ENCODE measurements around the gene NAPG.
"Not testable (repeated sequence)": the region's sequence is repeated elsewhere in the genome, so short reads cannot be mapped to it uniquely, and the experiment has no call there.

The NAPG gene

DNA sequence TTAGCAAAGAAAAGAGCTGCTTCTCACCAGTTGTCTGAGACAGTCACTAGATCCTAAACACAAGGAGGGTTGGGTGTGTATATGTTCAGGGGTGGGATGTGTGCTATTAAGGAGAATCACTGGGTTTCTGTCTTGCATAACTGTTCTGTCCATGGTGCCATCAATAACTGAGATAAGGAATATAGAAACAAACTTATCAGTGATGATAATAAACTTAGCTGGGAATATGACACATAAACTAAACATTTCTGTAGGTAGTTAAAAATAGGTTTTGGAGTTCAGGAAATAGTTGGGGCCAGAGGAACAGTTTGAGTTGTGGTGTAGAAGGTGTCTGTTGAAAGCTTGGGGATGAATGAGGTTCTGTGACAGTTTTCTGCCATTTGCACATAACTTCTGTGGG is 17.4 kb downstream of the NAPG start:
- no peak overlapping the region for H3K4me3 ChIP-seq (ENCODE audit: low read depth, low read length)
- peak; percentile 21 for DNase-seq (ENCODE audit: low read depth)
- TF ChIP-seq, protein P1, sequence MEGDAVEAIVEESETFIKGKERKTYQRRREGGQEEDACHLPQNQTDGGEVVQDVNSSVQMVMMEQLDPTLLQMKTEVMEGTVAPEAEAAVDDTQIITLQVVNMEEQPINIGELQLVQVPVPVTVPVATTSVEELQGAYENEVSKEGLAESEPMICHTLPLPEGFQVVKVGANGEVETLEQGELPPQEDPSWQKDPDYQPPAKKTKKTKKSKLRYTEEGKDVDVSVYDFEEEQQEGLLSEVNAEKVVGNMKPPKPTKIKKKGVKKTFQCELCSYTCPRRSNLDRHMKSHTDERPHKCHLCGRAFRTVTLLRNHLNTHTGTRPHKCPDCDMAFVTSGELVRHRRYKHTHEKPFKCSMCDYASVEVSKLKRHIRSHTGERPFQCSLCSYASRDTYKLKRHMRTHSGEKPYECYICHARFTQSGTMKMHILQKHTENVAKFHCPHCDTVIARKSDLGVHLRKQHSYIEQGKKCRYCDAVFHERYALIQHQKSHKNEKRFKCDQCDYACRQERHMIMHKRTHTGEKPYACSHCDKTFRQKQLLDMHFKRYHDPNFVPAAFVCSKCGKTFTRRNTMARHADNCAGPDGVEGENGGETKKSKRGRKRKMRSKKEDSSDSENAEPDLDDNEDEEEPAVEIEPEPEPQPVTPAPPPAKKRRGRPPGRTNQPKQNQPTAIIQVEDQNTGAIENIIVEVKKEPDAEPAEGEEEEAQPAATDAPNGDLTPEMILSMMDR (conservative IDR thresholded peaks at IDR 0.05; ENCODE audit: low read depth, low read length) = no peak

DNA sequence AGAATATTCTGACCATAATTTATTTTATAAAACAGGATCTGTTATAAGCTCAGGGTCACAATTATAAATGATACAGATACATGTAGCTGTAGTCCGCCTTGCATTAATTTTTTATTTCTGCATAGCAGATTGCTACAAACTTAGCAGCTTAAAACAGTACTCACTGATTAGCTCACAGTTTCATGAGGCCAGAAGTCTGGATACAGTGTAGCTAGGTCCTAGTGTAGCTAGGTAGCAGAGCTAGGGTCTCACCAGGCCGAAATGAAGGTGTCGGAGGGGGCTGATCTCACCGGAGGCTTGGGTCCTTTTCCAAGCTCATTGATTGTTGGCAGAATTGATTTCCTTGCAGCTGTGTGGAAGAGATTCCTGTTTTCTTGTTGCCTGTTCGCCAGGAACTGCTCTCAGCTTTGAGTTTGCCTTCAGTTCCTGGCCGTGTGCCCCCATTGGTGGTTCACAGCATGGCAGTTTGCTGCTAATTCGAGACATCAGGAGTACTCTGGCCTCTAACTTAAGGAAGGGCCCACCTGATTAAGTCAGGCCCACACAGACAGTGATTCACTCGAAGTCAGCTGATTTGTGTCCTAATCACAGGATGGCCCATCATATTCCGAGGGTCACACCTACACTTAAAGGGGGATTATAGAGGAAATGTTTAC is 18.4 kb downstream of the NAPG start:
- no peak overlapping the region for H3K4me3 ChIP-seq (ENCODE audit: low read depth, low read length)
- TF ChIP-seq, protein P1 (conservative IDR thresholded peaks at IDR 0.05; ENCODE audit: low read depth, low read length) = peak; percentile 42
- peak; percentile 27 for DNase-seq (ENCODE audit: low read depth)

- TF ChIP-seq, protein P1 (conservative IDR thresholded peaks at IDR 0.05; ENCODE audit: low read depth, low read length) = peak; percentile 19
- DNase-seq (ENCODE audit: low read depth) = peak; percentile 40
- no peak overlapping the region for H3K4me3 ChIP-seq (ENCODE audit: low read depth, low read length)
These were observed 20.9 kb downstream of the NAPG start for GRCh38 chr18:10546557-10547300.

DNA sequence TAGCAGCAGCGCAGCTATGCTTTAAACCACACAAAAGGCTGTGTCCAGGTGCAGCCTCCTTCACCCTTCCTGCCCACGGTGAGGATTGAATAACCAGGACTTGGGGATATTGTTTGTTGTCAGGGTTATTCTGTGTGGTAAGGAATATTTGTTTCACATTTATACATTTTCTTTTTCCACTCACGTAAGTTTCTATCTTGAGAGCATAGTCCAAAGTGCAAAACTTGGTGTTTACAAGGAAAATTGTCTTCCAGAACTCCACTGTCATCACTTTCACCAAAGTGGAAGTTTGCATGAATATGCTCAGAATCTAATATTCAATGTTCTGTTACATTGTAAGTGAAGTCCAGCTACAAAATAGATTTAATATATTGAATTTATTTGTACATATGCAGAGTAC is 26.4 kb downstream of the NAPG start:
- H3K4me3 ChIP-seq (ENCODE audit: low read depth, low read length) = no peak overlapping the region
- TF ChIP-seq, protein P1 (conservative IDR thresholded peaks at IDR 0.05; ENCODE audit: low read depth, low read length) = no peak
- DNase-seq (ENCODE audit: low read depth) = no peak

GRCh38 chr18:10556251-10556650 is 30.4 kb downstream of the NAPG start:
- DNase-seq (ENCODE audit: low read depth); H3K4me3 ChIP-seq (ENCODE audit: low read depth, low read length): not testable (repeated sequence)

- DNase-seq (ENCODE audit: low read depth) = no peak
- no peak overlapping the region for H3K4me3 ChIP-seq (ENCODE audit: low read depth, low read length)
- TF ChIP-seq, protein P1 (conservative IDR thresholded peaks at IDR 0.05; ENCODE audit: low read depth, low read length) = no peak
These were observed 31.4 kb downstream of the NAPG start for GRCh38 chr18:10557085-10557677.

DNA sequence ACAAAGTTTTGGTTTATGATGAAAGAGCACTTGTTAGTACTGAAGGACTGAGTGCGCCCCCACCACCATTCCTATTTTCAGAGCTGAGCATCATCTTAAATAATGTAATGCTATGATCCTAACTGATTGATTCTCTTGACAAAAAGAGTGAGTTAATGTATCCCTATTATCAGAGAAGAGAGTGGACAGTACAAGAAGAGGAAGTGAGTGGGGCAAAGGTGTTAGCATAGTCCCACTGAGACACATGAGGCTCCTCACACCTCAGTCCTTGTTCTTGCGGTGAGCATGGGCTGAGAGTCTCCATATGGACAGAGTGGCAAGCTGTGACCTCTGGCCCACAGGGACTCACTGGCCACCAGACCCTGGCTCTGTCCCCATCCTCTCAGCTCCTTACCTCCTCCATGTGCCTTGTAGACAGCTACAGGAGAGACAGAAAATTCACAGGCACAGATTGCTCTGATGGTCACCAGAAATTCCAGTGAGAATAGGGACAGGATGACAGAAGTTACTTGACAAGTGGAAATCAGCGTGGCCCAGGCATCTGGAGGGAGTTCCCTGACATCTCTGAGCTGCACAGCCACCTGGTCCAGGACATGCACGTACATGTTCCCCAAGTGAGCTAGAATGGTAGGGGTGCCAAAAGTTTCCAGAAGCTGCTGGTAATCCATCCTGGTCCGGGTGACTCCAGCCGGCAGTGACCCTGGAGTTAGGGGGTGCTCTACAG is 32.6 kb downstream of the NAPG start:
- TF ChIP-seq, protein P1 (conservative IDR thresholded peaks at IDR 0.05; ENCODE audit: low read depth, low read length) = no peak
- no peak overlapping the region for H3K4me3 ChIP-seq (ENCODE audit: low read depth, low read length)
- no peak for DNase-seq (ENCODE audit: low read depth)

All from choroid plexus epithelial cell (primary cell).